Heart right ventricle (tissue), 16 donors: ENCODE measurements around the gene ATP1A4. TPM values are rescaled to one million over a fixed set of nuclear protein-coding genes. Genes with fewer than 3 reads are reported as not detected.

Source experiments
- ATAC-seq, 8 donors: fragments of 200-7000 bp; cut with Tn5 transposase; one replicate each; pipeline ENCODE4 v1.9.1; 2020; ENCODE audit warnings: mild to moderate bottlenecking in 8 of 8, moderate library complexity in 8 of 8, moderate number of reproducible peaks in 1 of 8
- DNase-seq, 2 donors: peaks; one replicate each; pipeline ENCODE4 v3.0.0-alpha.2; 2020
- H3K27ac ChIP-seq, 10 donors: fragments of 200-600 bp; sonication (generic) in 2 of 10; one replicate each; pipeline versions ENCODE4 v1.5.0 to v1.8.0; 2020 to 2022; ENCODE audit warnings: mild to moderate bottlenecking in 3 of 10
- H3K27me3 ChIP-seq, 7 donors: fragments of 200-600 bp; one replicate each; pipeline ENCODE4 v1.8.0; 2021 to 2022; ENCODE audit warnings: mild to moderate bottlenecking in 2 of 7
- H3K36me3 ChIP-seq, 9 donors: fragments of 200-600 bp; sonication (generic) in 1 of 9; one replicate each; pipeline versions ENCODE4 v1.5.0 to v1.8.0; 2020 to 2022; ENCODE audit warnings: mild to moderate bottlenecking in 2 of 9
- H3K4me1 ChIP-seq, 9 donors: fragments of 200-600 bp; sonication (generic) in 1 of 9; one replicate each; pipeline versions ENCODE4 v1.5.0 to v1.8.0; 2020 to 2022; ENCODE audit warnings: mild to moderate bottlenecking in 4 of 9
- H3K4me3 ChIP-seq, 10 donors: fragments of 200-600 bp; sonication (generic) in 2 of 10; one replicate each; pipeline versions ENCODE4 v1.5.0 to v1.8.0; 2020 to 2022; ENCODE audit warnings: mild to moderate bottlenecking in 7 of 10, moderate library complexity in 2 of 10
- H3K9me3 ChIP-seq, 11 donors: fragments of 200-600 bp in 10 of 11; sonication (generic) in 2 of 11; one replicate each; pipeline versions ENCODE4 v1.5.0 to v1.8.0; 2013 to 2022; ENCODE audit warnings: mild to moderate bottlenecking in 2 of 11, control low read depth in 1 of 11, moderate library complexity in 1 of 11
- WGBS, 2 donors: extraction: QIAGEN DNeasy Blood & Tissue Kit; methylation state at CpG; one replicate each; pipeline ENCODE4 v1.1.7; 2013; ENCODE audit warnings: inconsistent platforms in 1 of 2; 5-methylcytosine and 5-hydroxymethylcytosine counted together
- intact Hi-C, 10 donors: fragments of 100-400 bp; cut with DNase I; formaldehyde crosslinking; loops; one replicate each; pipeline versions ENCODE4 v1.11.1 to v1.14.2; 2022
- polyA plus RNA-seq, 2 donors: library from polyadenylated mRNA; stranded (reverse); fragments of 200-250 nt; gene quantifications; one replicate each; pipeline ENCODE4 v1.2.3, GENCODE V29; 2013
- total RNA-seq, 10 donors: library from RNA; stranded (reverse); fragmentation: NEBNext Ultra II Directional in 3 of 10; extraction: Animal tissue kit (Norgen Biotek cat#: 25700) in 3 of 10; gene quantifications; one replicate each; pipeline versions ENCODE4 v1.2.1 to v1.2.4, GENCODE V29; 2021 to 2023
- TF ChIP-seq, protein P1 (sequence below), 9 donors: fragments of 200-600 bp; sonication (generic) in 2 of 9; IDR thresholded peaks; one replicate each; pipeline versions ENCODE4 v1.5.0 to v1.8.0; 2021 to 2022; ENCODE audit warnings: antibody characterized with exemption in 9 of 9, mild to moderate bottlenecking in 5 of 9, moderate library complexity in 1 of 9
- donor health status: Arrhythmogenic right ventricular cardiomyopathy.
- donor health status: ischemic (EF 13 %, LVEDD 7.1; RV severe dilation, severe dysfunction).
- donor health status: healthy with polysubstance abuse.
- donor health status: DM: no; HTN: yes; CAD: no.
- donor health status: DM: no; HTN: no; CAD: no.
- donor health status: ischemic (EF 25% LVEDD 6.9; RV normal size, moderate dysfunction).
- donor health status: ischemic (EF 25% LVEDD 5.7; RV mildly dilated, moderate dysfunction).
- donor health status: healthy.
- donor health status: DM: yes; HTN: yes; CAD: no.
- donor health status: Ischemic cardiomyopathy.
- donor health status: ischemic (EF 35%, LVEDD 5.7; RV mildly dilated, moderate dysfunction).
- donor health status: nonischemic (EF 11% LVEDD 7.7; RV severe dilation, severe dysfunction).
- donor health status: DM: yes; HTN: yes; CAD: no.
- donor health status: PGD.
- donor health status: ischemic (EF 29% LVEDD 5.4; RV normal size, mild dysfunction).
- donor health status: nonischemic (EF 23%, LVEDD 6.1; RV moderate dilation, normal function).

ATP1A4 gene
- total and polyA plus RNA-seq, 12 donors, result 0.04 to 1.5 (median 0.29) TPM; not detected in 5

DNA sequence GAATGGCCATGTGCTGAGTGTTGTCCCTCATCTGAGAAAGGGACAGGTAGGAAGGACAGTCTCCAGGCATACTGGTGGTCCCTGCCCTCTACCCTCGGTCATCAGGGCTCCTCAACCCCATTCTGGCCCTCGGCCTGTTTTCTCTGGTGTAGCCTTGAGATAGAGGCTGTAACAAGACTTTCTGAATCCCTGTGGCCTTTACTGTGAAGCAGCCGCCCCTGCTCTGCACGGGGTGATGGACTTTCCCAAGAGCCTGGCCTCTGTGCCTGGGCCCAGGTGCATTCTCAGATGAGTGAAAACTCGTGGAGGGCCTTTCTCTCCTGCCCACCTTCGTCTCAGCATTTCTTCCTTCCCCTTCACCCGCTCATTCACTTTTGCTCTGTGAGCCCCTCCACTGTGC is 36.0 kb downstream of the ATP1A4 start:
- H3K4me3 ChIP-seq, result no peak overlapping the region
- H3K4me1 ChIP-seq, result peaks cover 9 to 34% (median 14%) of the 10 kb centered on the region in 9 donors
- intact Hi-C loops, result no loop called here
- WGBS, 2 donors, result 84 to 88% methylated on average over 7 of the region's 7 CpGs
- H3K9me3 ChIP-seq, result no peaks in the 10 kb centered on the region
- DNase-seq (no peak), ATAC-seq (no peak)
- TF ChIP-seq, protein P1, sequence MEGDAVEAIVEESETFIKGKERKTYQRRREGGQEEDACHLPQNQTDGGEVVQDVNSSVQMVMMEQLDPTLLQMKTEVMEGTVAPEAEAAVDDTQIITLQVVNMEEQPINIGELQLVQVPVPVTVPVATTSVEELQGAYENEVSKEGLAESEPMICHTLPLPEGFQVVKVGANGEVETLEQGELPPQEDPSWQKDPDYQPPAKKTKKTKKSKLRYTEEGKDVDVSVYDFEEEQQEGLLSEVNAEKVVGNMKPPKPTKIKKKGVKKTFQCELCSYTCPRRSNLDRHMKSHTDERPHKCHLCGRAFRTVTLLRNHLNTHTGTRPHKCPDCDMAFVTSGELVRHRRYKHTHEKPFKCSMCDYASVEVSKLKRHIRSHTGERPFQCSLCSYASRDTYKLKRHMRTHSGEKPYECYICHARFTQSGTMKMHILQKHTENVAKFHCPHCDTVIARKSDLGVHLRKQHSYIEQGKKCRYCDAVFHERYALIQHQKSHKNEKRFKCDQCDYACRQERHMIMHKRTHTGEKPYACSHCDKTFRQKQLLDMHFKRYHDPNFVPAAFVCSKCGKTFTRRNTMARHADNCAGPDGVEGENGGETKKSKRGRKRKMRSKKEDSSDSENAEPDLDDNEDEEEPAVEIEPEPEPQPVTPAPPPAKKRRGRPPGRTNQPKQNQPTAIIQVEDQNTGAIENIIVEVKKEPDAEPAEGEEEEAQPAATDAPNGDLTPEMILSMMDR (IDR thresholded peaks at IDR 0.05), result no peak
- H3K27me3 ChIP-seq, result no peaks in the 10 kb centered on the region
- no peaks in the 10 kb centered on the region for H3K36me3 ChIP-seq
- no peak overlapping the region for H3K27ac ChIP-seq

DNA sequence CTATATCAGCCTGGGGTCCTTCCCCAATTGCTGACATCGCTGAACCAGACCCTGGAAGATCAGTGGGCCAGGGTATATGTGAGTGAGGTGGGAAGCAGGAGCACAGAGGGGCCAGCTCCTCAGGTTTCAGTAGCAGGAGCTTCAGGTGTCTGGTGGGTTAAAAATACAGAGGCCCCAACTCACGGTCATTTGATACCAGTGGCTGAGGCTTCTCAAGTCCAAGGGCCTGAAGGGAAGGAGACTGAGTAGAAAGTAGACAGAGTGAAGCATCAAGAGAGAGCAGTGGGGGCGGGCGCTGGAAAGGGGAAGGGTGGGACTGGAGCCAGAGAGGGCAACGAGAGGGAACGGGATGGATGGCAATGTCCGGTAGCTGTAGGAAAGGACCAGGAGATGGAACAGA is 36.9 kb downstream of the ATP1A4 start:
- Histone ChIP-seq H3K27me3 (no peaks in the 10 kb centered on the region), H3K9me3 (no peaks in the 10 kb centered on the region), H3K4me3 (no peak overlapping the region), H3K4me1 (peaks cover 9 to 44% (median 16%) of the 10 kb centered on the region in 9 donors), H3K36me3 (no peaks in the 10 kb centered on the region), H3K27ac (no peak overlapping the region)
- WGBS, 2 donors, result 93% methylated on average over 7 of the region's 7 CpGs
- no peak for ATAC-seq
- no peak for DNase-seq
- intact Hi-C loops, result no loop called here
- TF ChIP-seq, protein P1 (IDR thresholded peaks at IDR 0.05), result no peak

DNA sequence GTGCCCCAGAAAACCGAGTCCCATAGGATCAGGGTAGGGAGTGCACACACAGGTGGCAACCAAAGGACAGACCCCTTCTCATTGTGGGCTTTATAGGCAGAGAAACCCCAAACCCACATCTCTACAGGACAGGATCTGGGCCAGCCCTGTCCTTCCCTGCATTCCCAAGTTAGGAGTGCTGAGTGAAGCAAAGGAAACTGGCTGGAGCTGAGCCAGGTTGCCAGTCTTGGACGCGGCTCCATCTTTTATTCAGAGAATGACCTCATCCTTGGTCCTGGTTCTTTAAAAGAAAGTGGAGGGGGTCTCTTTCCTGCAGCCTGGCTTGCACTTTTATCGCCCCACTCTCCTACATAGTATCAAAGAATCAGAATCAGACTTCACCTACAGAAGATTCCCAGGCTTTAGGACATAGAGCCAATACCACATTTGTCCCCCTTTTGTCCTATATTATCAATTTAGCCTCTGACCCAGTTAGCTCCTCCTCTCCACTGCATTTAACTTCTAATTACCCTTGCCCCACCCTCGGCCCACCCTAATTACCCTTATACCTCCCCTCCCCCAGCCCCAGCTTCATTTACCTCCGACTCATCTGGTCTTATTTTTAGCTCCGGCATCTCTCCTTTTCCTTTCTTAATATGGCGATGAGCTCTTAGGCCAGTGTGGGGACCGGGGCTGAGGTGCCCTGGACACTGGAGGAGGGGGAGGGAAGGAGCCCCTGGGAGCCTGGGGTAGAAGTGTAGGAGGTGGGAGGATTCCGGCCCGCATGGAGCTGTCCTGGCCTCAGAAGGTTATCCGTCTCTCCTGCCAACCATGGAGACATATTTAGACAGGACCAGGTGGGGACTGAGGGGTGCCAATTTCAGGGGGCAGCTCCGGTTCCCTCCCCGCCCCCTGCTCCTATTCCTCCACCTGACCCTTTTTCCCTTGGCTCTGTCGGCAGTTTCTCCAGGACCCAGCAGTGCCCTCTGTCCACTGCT is 38.5 kb downstream of the ATP1A4 start, which contains the start of gene CASQ1:
TSS of gene CASQ1 (plus strand) at position 927 of the 977 bp plus-strand sequence. CDS start 177 bp downstream, outside the sequence.
- intact Hi-C loops, result loop anchor here in 9 of 10 donors (2.0 to 10.0 kb wide), 10 partner anchors 55 to 185 kb away; partner anchors contain the start of genes ATP1A2 (in 1 of the 9) and IGSF8 (in 1 of the 9)
- 21 to 32% methylated on average over 12 to 15 of the region's 15 CpGs for WGBS, 2 donors

DNA sequence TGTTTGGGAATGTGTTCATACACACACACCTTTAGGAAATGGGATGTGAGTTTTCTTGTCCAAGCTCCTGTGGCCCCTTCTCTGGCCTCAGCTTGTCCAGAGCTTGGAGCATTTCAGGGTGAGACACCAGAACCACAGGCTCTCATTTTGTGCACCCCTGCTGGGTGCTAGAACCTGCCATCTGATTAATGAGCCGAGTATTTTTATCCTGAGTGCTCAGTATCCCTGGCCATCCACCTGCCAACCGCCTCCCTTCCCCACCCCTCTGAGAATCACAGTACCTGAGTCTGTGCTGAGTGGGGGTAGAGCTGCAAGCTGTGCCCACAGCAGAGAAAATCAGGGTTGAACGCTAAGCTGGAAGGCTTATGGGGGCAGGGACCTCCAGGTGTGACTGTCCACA is 40.4 kb downstream of the ATP1A4 start:
- no peak overlapping the region for H3K4me3 ChIP-seq
- TF ChIP-seq, protein P1 (IDR thresholded peaks at IDR 0.05), result no peak
- H3K27ac ChIP-seq, result peak overlapping the region in 3 of 10 donors; percentile 55 to 87 (median 83)
- H3K27me3 ChIP-seq, result no peaks in the 10 kb centered on the region
- no peak for DNase-seq
- no peaks in the 10 kb centered on the region for H3K36me3 ChIP-seq
- H3K4me1 ChIP-seq, result peaks cover 9 to 50% (median 18%) of the 10 kb centered on the region in 9 donors
- WGBS, 2 donors, result 68 to 73% methylated on average over 3 of the region's 3 CpGs
- no peaks in the 10 kb centered on the region for H3K9me3 ChIP-seq
- intact Hi-C loops, result loop anchor here (2.0 to 10.0 kb wide), 14 partner anchors 27 to 183 kb away; partner anchors contain the start of genes IGSF8 (in 2 of the 10) and ATP1A2 (in 1 of the 10)
- no peak for ATAC-seq

More for the DNA sequence above, 38.5 kb downstream of the ATP1A4 start, which contains the start of gene CASQ1:
- DNase-seq (peak; percentile 56 to 62), ATAC-seq (peak; percentile 31 to 68 (median 47))
- Histone ChIP-seq H3K27me3 (no peaks in the 10 kb centered on the region), H3K4me1 (peaks cover 9 to 50% (median 18%) of the 10 kb centered on the region in 9 donors), H3K36me3 (no peaks in the 10 kb centered on the region), H3K9me3 (no peaks in the 10 kb centered on the region), H3K27ac (peak within 1 kb of the TSS in 9 of 10 donors; percentile 3 to 83 (median 66)), H3K4me3 (peak within 1 kb of the TSS in 1 of 10 donors; percentile 26)
- TF ChIP-seq, protein P1 (IDR thresholded peaks at IDR 0.05), result no peak
